Memory B cell (primary cell): ENCODE data around the gene RNPS1.

Source experiments
- ATAC-seq: fragments of 150-1000 bp; cut with Tn5 transposase; 2 replicates; pipeline ENCODE4 v1.10.0; 2021; ENCODE audit warnings: low read depth, mild to moderate bottlenecking, moderate library complexity
- DNase-seq, 2 donors: peaks; one replicate each; pipeline ENCODE4 v3.0.0; 2022; ENCODE audit warnings: low spot score in 2 of 2
- H3K27ac Mint-ChIP-seq: one replicate; pipeline ENCODE4 v1.8.0; 2022; ENCODE audit warnings: mild to moderate bottlenecking, moderate library complexity, mixed read lengths
- H3K27me3 Mint-ChIP-seq: one replicate; pipeline ENCODE4 v1.8.0; 2022; ENCODE audit warnings: mixed read lengths
- H3K36me3 Mint-ChIP-seq: one replicate; pipeline ENCODE4 v1.8.0; 2022; ENCODE audit warnings: mild to moderate bottlenecking, mixed read lengths
- H3K4me1 Mint-ChIP-seq: one replicate; pipeline ENCODE4 v1.8.0; 2022; ENCODE audit warnings: mixed read lengths
- H3K4me3 Mint-ChIP-seq: one replicate; pipeline ENCODE4 v1.8.0; 2022; ENCODE audit warnings: mild to moderate bottlenecking, moderate library complexity, mixed read lengths
- H3K9me3 Mint-ChIP-seq: one replicate; pipeline ENCODE4 v1.8.0; 2022; ENCODE audit warnings: mixed read lengths

The RNPS1 gene

GRCh38 chr16:2267913-2268666 is at the start of gene RNPS1:
RNPS1 (minus strand) TSS chr16:2268126; CDS start chr16:2264643, 3,483 bp downstream.
- H3K4me1 Mint-ChIP-seq: peaks cover 18% of the 10 kb centered on the region
- peak; percentile 87 for ATAC-seq
- peaks cover 1% of the 10 kb centered on the region for H3K36me3 Mint-ChIP-seq

GRCh38 chr16:2317231-2318020 is 49.5 kb upstream of the RNPS1 start:
- Mint-ChIP-seq H3K4me1 (no peaks in the 10 kb centered on the region), H3K36me3 (peaks cover 9% of the 10 kb centered on the region), H3K27me3 (peaks cover 1% of the 10 kb centered on the region), H3K4me3 (no peak overlapping the region), H3K27ac (no peak overlapping the region), H3K9me3 (no peaks in the 10 kb centered on the region)
- DNase-seq (no peak), ATAC-seq (no peak)

More at GRCh38 chr16:2267913-2268666, at the start of gene RNPS1:
- Mint-ChIP-seq H3K9me3 (no peaks in the 10 kb centered on the region), H3K27me3 (no peaks in the 10 kb centered on the region), H3K4me3 (peak within 1 kb of the TSS; percentile 94), H3K27ac (peak within 1 kb of the TSS; percentile 99)
- peak; percentile 94 to 99 for DNase-seq

GRCh38 chr16:2308089-2308962 is 40.4 kb upstream of the RNPS1 start:
- no peak for DNase-seq
- ATAC-seq: no peak
- H3K27me3 Mint-ChIP-seq: no peaks in the 10 kb centered on the region
- peaks cover 4% of the 10 kb centered on the region for H3K36me3 Mint-ChIP-seq
- no peaks in the 10 kb centered on the region for H3K9me3 Mint-ChIP-seq
- H3K4me1 Mint-ChIP-seq: no peaks in the 10 kb centered on the region
- H3K27ac Mint-ChIP-seq: no peak overlapping the region
- H3K4me3 Mint-ChIP-seq: no peak overlapping the region

- ATAC-seq: no peak
- no peak overlapping the region for H3K4me3 Mint-ChIP-seq
- DNase-seq: no peak
Measured at GRCh38 chr16:2299915-2300192, 31.9 kb upstream of the RNPS1 start.

GRCh38 chr16:2299121-2299914 is 31.4 kb upstream of the RNPS1 start:
- Mint-ChIP-seq H3K9me3 (no peaks in the 10 kb centered on the region), H3K4me3 (no peak overlapping the region), H3K36me3 (no peaks in the 10 kb centered on the region), H3K27me3 (no peaks in the 10 kb centered on the region), H3K4me1 (no peaks in the 10 kb centered on the region), H3K27ac (no peak overlapping the region)
- ATAC-seq: no peak
- no peak for DNase-seq

More at GRCh38 chr16:2299915-2300192, 31.9 kb upstream of the RNPS1 start:
- Mint-ChIP-seq H3K36me3 (no peaks in the 10 kb centered on the region), H3K27ac (no peak overlapping the region), H3K4me1 (no peaks in the 10 kb centered on the region), H3K9me3 (no peaks in the 10 kb centered on the region), H3K27me3 (no peaks in the 10 kb centered on the region)

GRCh38 chr16:2298621-2299020 is 30.7 kb upstream of the RNPS1 start:
- H3K9me3 Mint-ChIP-seq: no peaks in the 10 kb centered on the region
- DNase-seq (no peak), ATAC-seq (no peak)
- H3K36me3 Mint-ChIP-seq: no peaks in the 10 kb centered on the region
- no peaks in the 10 kb centered on the region for H3K27me3 Mint-ChIP-seq
- no peaks in the 10 kb centered on the region for H3K4me1 Mint-ChIP-seq
- H3K4me3 Mint-ChIP-seq: no peak overlapping the region
- no peak overlapping the region for H3K27ac Mint-ChIP-seq

GRCh38 chr16:2297506-2297860 is 29.6 kb upstream of the RNPS1 start:
- Mint-ChIP-seq H3K4me1 (no peaks in the 10 kb centered on the region), H3K4me3 (no peak overlapping the region), H3K27me3 (no peaks in the 10 kb centered on the region), H3K27ac (no peak overlapping the region), H3K36me3 (no peaks in the 10 kb centered on the region), H3K9me3 (no peaks in the 10 kb centered on the region)
- ATAC-seq (no peak), DNase-seq (no peak)

- Mint-ChIP-seq H3K9me3 (no peaks in the 10 kb centered on the region), H3K36me3 (no peaks in the 10 kb centered on the region), H3K4me3 (no peak overlapping the region), H3K4me1 (no peaks in the 10 kb centered on the region), H3K27ac (no peak overlapping the region), H3K27me3 (no peaks in the 10 kb centered on the region)
- ATAC-seq: no peak
- DNase-seq: no peak
Measured at GRCh38 chr16:2296661-2297505, 29.0 kb upstream of the RNPS1 start.

- H3K27me3 Mint-ChIP-seq: no peaks in the 10 kb centered on the region
- H3K4me3 Mint-ChIP-seq: no peak overlapping the region
- DNase-seq (no peak), ATAC-seq (peak; percentile 68)
- H3K4me1 Mint-ChIP-seq: no peaks in the 10 kb centered on the region
- no peaks in the 10 kb centered on the region for H3K9me3 Mint-ChIP-seq
- H3K27ac Mint-ChIP-seq: no peak overlapping the region
- peaks cover 2% of the 10 kb centered on the region for H3K36me3 Mint-ChIP-seq
Measured at GRCh38 chr16:2295056-2295798, 27.3 kb upstream of the RNPS1 start.

- H3K4me3 Mint-ChIP-seq: no peak overlapping the region
- H3K4me1 Mint-ChIP-seq: no peaks in the 10 kb centered on the region
- ATAC-seq (no peak), DNase-seq (no peak)
- H3K27ac Mint-ChIP-seq: no peak overlapping the region
- H3K27me3 Mint-ChIP-seq: no peaks in the 10 kb centered on the region
- peaks cover 2% of the 10 kb centered on the region for H3K36me3 Mint-ChIP-seq
- H3K9me3 Mint-ChIP-seq: no peaks in the 10 kb centered on the region
Measured at GRCh38 chr16:2292221-2292620, 24.3 kb upstream of the RNPS1 start.

GRCh38 chr16:2289282-2289681 is 21.4 kb upstream of the RNPS1 start:
- ATAC-seq (no peak), DNase-seq (no peak)
- H3K4me3 Mint-ChIP-seq: no peak overlapping the region
- H3K27ac Mint-ChIP-seq: no peak overlapping the region
- no peaks in the 10 kb centered on the region for H3K9me3 Mint-ChIP-seq
- H3K36me3 Mint-ChIP-seq: peaks cover 2% of the 10 kb centered on the region
- H3K27me3 Mint-ChIP-seq: no peaks in the 10 kb centered on the region
- H3K4me1 Mint-ChIP-seq: no peaks in the 10 kb centered on the region

GRCh38 chr16:2288726-2289125 is 20.8 kb upstream of the RNPS1 start:
- peaks cover 2% of the 10 kb centered on the region for H3K27me3 Mint-ChIP-seq
- H3K9me3 Mint-ChIP-seq: no peaks in the 10 kb centered on the region
- H3K4me3 Mint-ChIP-seq: no peak overlapping the region
- H3K27ac Mint-ChIP-seq: no peak overlapping the region
- peaks cover 3% of the 10 kb centered on the region for H3K36me3 Mint-ChIP-seq
- no peak for DNase-seq
- ATAC-seq: no peak
- peaks cover under 1% of the 10 kb centered on the region for H3K4me1 Mint-ChIP-seq
